ENCODE measurements around the gene RGS7. TPM values are rescaled to one million over a fixed set of nuclear protein-coding genes. Genes with fewer than 3 reads are reported as not detected.

The RGS7 gene
- total and polyA plus RNA-seq, 2 of the 8 experiments (the other 6 are each of a cell fraction or from before 2014, with no cell fraction given) = 1.6 to 3.0 TPM

DNA sequence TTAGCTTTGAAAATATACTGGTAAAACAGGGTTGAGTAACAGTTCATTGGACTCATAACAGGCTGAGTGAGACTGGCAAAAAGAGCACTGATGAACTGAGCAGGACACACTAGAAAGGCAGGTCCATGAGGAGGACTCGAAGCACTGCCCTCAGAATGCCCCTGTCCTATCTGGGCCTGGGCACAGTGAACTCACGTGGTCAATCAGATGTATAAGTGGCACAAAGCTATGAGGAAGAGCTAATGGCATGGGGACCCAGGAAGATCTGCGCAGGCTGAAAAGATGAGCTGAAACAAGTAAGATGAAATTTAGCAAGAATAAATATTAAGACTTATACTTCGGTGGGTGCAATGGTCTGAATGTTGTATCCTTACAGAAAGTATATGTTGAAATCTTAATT, 9.2 kb upstream of the RGS7 start (continued):
- TF ChIP-seq, protein P1, sequence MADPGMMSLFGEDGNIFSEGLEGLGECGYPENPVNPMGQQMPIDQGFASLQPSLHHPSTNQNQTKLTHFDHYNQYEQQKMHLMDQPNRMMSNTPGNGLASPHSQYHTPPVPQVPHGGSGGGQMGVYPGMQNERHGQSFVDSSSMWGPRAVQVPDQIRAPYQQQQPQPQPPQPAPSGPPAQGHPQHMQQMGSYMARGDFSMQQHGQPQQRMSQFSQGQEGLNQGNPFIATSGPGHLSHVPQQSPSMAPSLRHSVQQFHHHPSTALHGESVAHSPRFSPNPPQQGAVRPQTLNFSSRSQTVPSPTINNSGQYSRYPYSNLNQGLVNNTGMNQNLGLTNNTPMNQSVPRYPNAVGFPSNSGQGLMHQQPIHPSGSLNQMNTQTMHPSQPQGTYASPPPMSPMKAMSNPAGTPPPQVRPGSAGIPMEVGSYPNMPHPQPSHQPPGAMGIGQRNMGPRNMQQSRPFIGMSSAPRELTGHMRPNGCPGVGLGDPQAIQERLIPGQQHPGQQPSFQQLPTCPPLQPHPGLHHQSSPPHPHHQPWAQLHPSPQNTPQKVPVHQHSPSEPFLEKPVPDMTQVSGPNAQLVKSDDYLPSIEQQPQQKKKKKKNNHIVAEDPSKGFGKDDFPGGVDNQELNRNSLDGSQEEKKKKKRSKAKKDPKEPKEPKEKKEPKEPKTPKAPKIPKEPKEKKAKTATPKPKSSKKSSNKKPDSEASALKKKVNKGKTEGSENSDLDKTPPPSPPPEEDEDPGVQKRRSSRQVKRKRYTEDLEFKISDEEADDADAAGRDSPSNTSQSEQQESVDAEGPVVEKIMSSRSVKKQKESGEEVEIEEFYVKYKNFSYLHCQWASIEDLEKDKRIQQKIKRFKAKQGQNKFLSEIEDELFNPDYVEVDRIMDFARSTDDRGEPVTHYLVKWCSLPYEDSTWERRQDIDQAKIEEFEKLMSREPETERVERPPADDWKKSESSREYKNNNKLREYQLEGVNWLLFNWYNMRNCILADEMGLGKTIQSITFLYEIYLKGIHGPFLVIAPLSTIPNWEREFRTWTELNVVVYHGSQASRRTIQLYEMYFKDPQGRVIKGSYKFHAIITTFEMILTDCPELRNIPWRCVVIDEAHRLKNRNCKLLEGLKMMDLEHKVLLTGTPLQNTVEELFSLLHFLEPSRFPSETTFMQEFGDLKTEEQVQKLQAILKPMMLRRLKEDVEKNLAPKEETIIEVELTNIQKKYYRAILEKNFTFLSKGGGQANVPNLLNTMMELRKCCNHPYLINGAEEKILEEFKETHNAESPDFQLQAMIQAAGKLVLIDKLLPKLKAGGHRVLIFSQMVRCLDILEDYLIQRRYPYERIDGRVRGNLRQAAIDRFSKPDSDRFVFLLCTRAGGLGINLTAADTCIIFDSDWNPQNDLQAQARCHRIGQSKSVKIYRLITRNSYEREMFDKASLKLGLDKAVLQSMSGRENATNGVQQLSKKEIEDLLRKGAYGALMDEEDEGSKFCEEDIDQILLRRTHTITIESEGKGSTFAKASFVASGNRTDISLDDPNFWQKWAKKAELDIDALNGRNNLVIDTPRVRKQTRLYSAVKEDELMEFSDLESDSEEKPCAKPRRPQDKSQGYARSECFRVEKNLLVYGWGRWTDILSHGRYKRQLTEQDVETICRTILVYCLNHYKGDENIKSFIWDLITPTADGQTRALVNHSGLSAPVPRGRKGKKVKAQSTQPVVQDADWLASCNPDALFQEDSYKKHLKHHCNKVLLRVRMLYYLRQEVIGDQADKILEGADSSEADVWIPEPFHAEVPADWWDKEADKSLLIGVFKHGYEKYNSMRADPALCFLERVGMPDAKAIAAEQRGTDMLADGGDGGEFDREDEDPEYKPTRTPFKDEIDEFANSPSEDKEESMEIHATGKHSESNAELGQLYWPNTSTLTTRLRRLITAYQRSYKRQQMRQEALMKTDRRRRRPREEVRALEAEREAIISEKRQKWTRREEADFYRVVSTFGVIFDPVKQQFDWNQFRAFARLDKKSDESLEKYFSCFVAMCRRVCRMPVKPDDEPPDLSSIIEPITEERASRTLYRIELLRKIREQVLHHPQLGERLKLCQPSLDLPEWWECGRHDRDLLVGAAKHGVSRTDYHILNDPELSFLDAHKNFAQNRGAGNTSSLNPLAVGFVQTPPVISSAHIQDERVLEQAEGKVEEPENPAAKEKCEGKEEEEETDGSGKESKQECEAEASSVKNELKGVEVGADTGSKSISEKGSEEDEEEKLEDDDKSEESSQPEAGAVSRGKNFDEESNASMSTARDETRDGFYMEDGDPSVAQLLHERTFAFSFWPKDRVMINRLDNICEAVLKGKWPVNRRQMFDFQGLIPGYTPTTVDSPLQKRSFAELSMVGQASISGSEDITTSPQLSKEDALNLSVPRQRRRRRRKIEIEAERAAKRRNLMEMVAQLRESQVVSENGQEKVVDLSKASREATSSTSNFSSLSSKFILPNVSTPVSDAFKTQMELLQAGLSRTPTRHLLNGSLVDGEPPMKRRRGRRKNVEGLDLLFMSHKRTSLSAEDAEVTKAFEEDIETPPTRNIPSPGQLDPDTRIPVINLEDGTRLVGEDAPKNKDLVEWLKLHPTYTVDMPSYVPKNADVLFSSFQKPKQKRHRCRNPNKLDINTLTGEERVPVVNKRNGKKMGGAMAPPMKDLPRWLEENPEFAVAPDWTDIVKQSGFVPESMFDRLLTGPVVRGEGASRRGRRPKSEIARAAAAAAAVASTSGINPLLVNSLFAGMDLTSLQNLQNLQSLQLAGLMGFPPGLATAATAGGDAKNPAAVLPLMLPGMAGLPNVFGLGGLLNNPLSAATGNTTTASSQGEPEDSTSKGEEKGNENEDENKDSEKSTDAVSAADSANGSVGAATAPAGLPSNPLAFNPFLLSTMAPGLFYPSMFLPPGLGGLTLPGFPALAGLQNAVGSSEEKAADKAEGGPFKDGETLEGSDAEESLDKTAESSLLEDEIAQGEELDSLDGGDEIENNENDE (IDR thresholded peaks at IDR 0.05; ENCODE audit: insufficient replicate concordance, low read length) = no peak
- TF ChIP-seq CTBP2 (IDR thresholded peaks at IDR 0.05; ENCODE audit: borderline replicate concordance, insufficient read depth, insufficient read length, low read length) (no peak), SIRT6 (IDR thresholded peaks at IDR 0.05; ENCODE audit: low read length) (no peak), KDM1A (IDR thresholded peaks at IDR 0.05; ENCODE audit: borderline replicate concordance, low read length) (no peak), JUND (IDR thresholded peaks at IDR 0.05; ENCODE audit: low read length) (no peak), SIX5 (IDR thresholded peaks at IDR 0.05; ENCODE audit: low read depth, low read length) (no peak), RFX5 (IDR thresholded peaks at IDR 0.05; ENCODE audit: borderline replicate concordance, low read depth, low read length) (no peak)
